HL-60/S4 (cell line): Measurements from ENCODE around the gene ZNF396.

Source experiments
- in situ Hi-C: fragments of 300-500 bp; cut with MboI; formaldehyde crosslinking; loops from 2 replicates; pipeline ENCODE4 v1.14.3; 2022; ENCODE audit warnings: low sequenced_read_pairs

Gene ZNF396

GRCh38 chr18:35343936-35344735 is 33.0 kb downstream of the ZNF396 start, which contains the start of gene ZNF24:
ZNF24 (minus strand) TSS chr18:35344420; CDS start chr18:35340650, 3,770 bp downstream.
- in situ Hi-C loops: no loop called here

- in situ Hi-C loops: no loop called here
Measured at GRCh38 chr18:35343488-35343935, 33.6 kb downstream of the ZNF396 start.

DNA sequence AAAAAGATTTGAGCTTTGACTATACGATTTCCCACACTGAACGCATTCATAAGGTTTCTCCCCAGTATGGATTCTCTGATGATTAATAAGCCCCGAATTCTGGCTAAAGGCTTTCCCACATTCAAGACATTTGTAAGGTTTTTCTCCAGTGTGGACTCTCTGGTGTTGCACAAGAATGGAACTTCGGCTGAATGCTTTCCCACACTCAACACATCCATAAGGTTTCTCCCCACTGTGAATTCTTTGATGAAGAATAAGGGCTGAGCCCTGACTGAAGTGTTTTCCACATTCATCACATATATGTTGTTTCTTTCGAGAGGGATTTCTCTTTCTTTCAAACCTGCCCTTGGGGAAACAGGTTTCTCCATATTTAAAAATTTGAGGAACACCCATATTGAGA is 39.9 kb downstream of the ZNF396 start:
- in situ Hi-C loops: no loop called here

DNA sequence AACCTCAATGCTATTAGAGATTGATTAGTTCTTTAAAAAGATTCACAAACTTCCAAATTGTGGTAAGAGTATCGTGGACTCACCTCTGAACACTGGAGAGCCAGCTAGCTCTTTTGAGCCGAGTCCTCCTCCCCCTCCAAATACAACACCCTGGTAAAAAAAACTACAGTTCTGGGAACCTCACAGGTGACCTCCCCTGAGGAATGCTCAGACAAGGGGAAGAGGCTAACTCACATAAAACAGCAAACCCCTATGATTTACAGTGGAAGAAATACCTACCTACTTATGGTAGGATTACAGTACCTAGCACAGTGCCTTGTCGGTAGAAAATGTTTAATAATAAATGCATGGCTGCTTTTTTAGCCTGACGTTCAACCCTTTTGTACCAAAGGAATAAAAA is 41.3 kb downstream of the ZNF396 start:
- in situ Hi-C loops: no loop called here

GRCh38 chr18:35334821-35335220 is 42.3 kb downstream of the ZNF396 start:
- in situ Hi-C loops: no loop called here

DNA sequence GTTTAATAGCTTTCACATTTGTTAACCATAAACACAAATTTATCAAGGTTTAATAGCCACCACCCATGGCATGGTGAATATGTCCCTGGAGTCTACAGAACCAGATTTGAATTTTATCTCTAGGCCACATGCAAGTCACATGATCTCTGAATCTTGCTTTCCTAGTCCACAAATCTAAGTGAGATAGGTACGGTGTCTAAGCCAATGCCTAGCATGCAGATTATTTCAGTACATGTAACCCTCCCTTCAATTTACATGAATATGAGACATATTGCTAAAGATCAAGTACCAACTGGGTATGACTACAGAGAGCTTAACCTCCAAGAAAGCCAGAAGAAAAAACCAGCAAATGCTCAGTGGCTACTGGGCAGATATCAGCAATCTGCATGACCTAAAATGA is 42.9 kb downstream of the ZNF396 start:
- in situ Hi-C loops: no loop called here

DNA sequence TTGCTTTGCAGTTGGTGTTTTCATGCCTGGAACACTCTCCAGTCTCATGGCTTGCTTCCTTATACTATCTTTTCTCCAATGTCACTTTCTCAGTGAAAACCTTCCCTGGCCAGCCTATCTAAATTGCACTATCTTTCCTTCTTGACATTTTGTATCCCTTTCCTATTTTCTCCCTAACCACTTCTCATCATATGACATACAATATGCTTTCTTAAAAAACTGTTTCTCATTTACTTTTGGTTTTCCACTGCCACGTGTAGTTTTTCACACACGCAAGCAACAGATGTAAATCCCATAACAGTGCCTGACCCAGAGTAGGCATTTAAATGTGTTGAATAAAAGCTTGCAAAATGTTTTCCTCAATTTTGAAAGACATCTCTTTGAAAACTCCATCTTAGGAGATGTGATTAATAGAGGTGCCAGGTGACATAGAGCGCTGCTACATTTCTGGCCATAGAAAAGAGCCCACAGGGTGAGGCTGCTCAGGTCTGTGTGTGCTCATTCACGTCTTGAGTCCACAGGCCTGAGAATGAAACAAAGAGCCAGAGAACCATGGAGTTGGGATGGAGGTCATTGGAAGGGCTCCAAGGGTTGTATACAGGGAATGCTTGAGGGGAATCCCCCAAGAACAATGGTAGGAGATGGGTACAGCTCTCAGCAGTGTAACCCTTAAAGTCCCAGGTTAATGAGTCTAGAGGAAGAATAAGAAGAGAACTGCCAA is 45.6 kb downstream of the ZNF396 start:
- in situ Hi-C loops: no loop called here

DNA sequence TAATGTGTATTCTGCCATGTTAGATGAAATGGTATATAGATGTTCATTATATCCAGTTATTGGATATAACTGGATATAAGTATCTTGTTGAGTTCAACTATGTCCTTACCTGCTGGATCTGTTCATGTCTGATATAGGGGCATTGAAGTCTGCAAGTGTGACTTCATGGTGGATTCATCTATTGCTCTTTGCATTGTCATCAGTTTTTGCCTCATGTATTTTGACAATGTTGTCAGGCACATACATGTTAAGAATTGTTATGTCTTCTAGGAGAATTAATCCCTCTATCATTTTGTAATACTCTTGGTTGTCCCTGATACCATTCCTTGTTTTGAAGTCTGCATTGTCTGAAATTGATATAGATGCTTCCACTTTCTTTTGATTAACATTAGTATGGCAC is 48.3 kb downstream of the ZNF396 start:
- in situ Hi-C loops: no loop called here

DNA sequence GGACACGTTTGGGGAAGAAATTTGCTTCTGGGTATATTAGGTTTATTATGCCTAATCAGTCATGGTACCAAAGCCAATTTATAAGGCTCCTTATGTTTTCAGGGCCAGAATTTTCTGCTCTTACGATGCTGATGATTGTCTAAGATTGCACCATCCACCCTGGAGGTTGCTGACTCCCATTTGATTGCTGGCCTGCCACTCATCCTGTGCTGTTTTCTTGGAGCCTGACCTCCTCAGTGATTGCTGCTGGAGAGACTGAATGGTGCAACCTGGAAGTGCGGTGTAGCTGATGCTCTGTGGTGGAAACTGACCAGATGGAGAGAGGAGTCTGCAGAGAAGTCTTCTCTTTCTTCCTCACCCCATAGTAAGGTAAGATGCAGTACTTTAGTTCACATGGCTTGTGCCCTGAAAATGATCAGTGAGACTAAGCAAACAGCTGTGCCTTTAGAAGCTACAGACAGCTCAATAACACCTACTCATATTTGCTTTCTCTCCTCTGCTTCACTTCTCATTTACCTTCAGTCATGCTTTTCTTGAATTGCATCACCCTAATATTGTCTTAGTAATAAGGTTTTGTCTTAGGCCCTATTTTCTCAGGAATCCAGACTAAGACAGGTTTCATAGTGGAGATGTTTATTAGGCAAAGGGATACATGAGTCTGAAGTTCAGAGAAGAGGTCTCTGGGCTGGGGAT is 50.3 kb downstream of the ZNF396 start:
- in situ Hi-C loops: no loop called here

DNA sequence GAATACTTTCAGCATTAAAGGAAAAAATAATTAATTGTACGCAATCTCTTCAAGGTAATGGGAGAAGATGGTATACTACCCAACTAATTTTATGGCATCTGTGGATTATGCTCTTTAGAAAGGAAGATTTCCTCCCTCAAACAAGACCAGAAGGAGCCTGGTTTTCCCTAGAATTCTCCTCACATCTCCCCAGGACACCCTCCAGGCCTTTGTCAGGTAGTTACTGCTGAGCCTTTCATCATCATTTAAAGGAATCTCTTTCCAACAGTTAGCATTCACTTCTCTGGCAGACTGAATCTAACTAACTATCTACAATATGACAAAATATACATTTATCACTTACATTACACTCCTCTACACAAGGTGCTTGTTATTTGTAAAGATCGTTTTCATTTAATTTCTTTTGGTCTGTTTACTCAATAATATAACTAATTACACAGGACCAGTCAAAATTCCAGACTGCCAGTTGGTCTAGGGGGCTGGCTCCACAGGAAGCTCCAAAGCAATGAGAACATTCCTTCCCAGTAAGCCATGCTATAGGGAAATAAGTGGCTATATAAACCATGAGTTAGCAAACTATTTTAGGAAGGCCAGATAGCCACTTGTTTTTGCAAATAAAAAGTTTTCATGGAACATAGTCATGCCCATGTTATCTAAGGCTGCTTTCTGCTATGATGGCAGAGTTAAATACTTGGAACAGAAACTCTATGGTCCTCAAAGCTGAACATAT is 52.0 kb downstream of the ZNF396 start:
- in situ Hi-C loops: no loop called here

DNA sequence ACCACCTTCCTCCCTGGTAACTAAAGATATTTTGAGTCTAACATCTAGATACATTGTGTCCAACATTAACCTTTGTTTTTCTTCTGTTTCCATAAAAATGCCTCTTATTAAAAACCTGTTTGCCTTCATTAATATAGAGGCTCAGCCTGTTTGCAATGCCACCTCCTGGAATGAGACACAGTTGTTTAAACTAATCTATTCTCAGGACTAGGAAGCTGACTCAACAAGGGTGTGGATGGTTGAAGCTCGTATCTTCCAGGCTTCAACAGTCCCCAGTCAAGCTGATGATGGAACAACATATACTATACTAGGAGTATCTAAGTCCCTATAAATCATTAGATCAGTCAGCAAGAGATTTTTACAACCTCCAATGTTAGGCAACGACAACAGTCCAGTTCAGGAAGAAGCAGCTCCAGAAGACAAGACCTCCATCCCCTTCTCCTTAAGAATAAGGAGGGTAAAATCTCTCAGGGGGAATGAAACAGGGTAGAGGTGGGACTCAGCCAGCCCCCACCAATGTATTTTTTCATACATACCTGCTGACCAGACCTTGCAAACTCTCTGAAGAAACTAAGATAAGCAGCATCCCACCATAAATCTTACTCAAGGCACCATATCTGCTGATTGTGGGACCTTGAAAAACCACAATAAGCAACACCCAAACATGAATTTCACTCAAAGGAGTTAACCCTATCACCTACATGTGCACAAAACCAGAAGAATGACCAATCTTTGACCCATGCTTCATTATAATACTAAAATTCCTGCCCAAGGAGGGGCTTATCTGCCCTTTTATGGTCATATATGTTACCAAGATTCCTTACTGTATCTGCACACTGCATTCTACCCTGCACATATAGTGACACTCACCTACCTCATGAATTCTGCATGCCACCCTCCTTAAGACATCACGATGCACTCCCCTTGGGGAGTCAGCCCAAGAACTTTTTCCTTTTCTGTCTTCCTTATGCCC is 54.4 kb downstream of the ZNF396 start:
- in situ Hi-C loops: no loop called here
